ENCODE measurements around the gene COTL1.

COTL1 gene

GRCh38 chr16:84617791-84618580, at the start of gene COTL1:
Gene COTL1, minus strand, starts transcription at chr16:84618078. Its CDS starts 164 bp downstream, at chr16:84617914.
- peak within 1 kb of the TSS; percentile 79 for H3K4me3 ChIP-seq (ENCODE audit: low read depth, low read length)

GRCh38 chr16:84665843-84666242, 48.0 kb upstream of the COTL1 start:
- no peak overlapping the region for H3K4me3 ChIP-seq (ENCODE audit: low read depth, low read length)

GRCh38 chr16:84665359-84665758, 47.5 kb upstream of the COTL1 start:
- no peak overlapping the region for H3K4me3 ChIP-seq (ENCODE audit: low read depth, low read length)

GRCh38 chr16:84663433-84664101, 45.7 kb upstream of the COTL1 start:
- no peak overlapping the region for H3K4me3 ChIP-seq (ENCODE audit: low read depth, low read length)

GRCh38 chr16:84662471-84662870, 44.6 kb upstream of the COTL1 start:
- no peak overlapping the region for H3K4me3 ChIP-seq (ENCODE audit: low read depth, low read length)

GRCh38 chr16:84661418-84662060, 43.7 kb upstream of the COTL1 start:
- H3K4me3 ChIP-seq (ENCODE audit: low read depth, low read length), result no peak overlapping the region

GRCh38 chr16:84660973-84661372, 43.1 kb upstream of the COTL1 start:
- H3K4me3 ChIP-seq (ENCODE audit: low read depth, low read length), result no peak overlapping the region

- H3K4me3 ChIP-seq (ENCODE audit: low read depth, low read length), result no peak overlapping the region
Measured at GRCh38 chr16:84659656-84660300, 41.9 kb upstream of the COTL1 start.

GRCh38 chr16:84658690-84659089, 40.8 kb upstream of the COTL1 start:
- H3K4me3 ChIP-seq (ENCODE audit: low read depth, low read length), result no peak overlapping the region

- no peak overlapping the region for H3K4me3 ChIP-seq (ENCODE audit: low read depth, low read length)
Measured at GRCh38 chr16:84657229-84657837, 39.5 kb upstream of the COTL1 start.

- H3K4me3 ChIP-seq (ENCODE audit: low read depth, low read length), result no peak overlapping the region
Measured at GRCh38 chr16:84656649-84657048, 38.8 kb upstream of the COTL1 start.

GRCh38 chr16:84654998-84655397, 37.1 kb upstream of the COTL1 start:
- no peak overlapping the region for H3K4me3 ChIP-seq (ENCODE audit: low read depth, low read length)

- H3K4me3 ChIP-seq (ENCODE audit: low read depth, low read length), result no peak overlapping the region
Measured at GRCh38 chr16:84654238-84654637, 36.4 kb upstream of the COTL1 start.

- no peak overlapping the region for H3K4me3 ChIP-seq (ENCODE audit: low read depth, low read length)
Measured at GRCh38 chr16:84652566-84652965, 34.7 kb upstream of the COTL1 start.

- no peak overlapping the region for H3K4me3 ChIP-seq (ENCODE audit: low read depth, low read length)
Measured at GRCh38 chr16:84650062-84650991, 32.4 kb upstream of the COTL1 start.

- no peak overlapping the region for H3K4me3 ChIP-seq (ENCODE audit: low read depth, low read length)
Measured at GRCh38 chr16:84649511-84649861, 31.6 kb upstream of the COTL1 start.

- H3K4me3 ChIP-seq (ENCODE audit: low read depth, low read length), result peak overlapping the region; percentile 65
Measured at GRCh38 chr16:84648595-84649510, 31.0 kb upstream of the COTL1 start.

GRCh38 chr16:84647828-84648594, 30.1 kb upstream of the COTL1 start, which contains the start of gene KLHL36:
Gene KLHL36, plus strand, starts transcription at chr16:84648511. Its CDS starts 2,357 bp downstream, at chr16:84650868.
- H3K4me3 ChIP-seq (ENCODE audit: low read depth, low read length), result peak within 1 kb of the TSS; percentile 65

Measured in iPS-11a (cell line).